GM12875 (cell line): Measurements from ENCODE around the gene TEAD4.

Experiments used
- H3K4me3 ChIP-seq: one replicate; pipeline ENCODE4 v1.5.1; 2011; ENCODE audit warnings: low read depth, low read length, control low read depth
- CTCF ChIP-seq: IDR thresholded peaks from 2 replicates; pipeline ENCODE4 v1.5.1; 2011; ENCODE audit warnings: low read depth, mild to moderate bottlenecking, control low read depth, inconsistent platforms, low read length, moderate library complexity, borderline replicate concordance; ENCODE audit not compliant: insufficient read depth

Gene TEAD4

DNA sequence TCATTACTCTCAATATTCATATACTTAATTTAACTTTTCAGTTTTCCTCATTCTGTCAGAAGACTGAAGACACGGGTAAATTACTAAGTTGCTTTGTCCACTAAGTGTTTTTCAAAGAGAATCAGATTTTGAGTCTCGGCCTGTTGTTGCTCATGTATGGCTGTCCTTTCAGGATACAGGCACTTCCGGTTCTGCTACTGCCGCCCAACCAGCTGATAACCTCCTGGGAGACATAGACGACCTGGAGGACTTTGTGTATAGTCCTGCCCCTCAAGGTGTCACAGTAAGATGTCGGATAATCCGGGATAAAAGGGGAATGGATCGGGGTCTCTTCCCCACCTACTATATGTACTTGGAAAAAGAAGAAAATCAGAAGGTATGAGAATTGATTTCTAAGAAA lies 28.3 kb upstream of the TEAD4 start:
- no peak overlapping the region for H3K4me3 ChIP-seq
- no peak for TF ChIP-seq CTCF

DNA sequence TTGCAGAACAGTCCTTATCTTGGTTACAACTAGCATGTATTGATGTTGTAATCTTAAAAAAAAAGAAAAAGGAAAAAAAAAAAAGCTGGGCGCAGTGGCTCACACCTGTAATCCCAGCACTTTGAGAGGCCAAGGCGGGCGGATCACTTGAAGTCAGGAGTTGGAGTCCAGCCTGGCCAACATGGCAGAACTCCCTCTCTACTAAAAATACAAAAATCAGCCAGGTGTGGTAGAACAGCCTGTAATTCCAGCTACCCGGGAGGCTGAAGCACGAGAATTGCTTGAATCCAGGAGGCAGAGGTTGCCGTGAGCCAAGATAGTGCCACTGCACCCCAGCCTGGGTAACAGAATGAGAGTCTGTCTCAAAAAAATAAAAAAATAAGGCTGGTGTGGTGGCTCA lies 25.6 kb upstream of the TEAD4 start:
- no peak overlapping the region for H3K4me3 ChIP-seq
- no peak for TF ChIP-seq CTCF

GRCh38 chr12:2934371-2934770 lies 24.8 kb upstream of the TEAD4 start:
- H3K4me3 ChIP-seq, result no peak overlapping the region
- TF ChIP-seq CTCF, result no peak

DNA sequence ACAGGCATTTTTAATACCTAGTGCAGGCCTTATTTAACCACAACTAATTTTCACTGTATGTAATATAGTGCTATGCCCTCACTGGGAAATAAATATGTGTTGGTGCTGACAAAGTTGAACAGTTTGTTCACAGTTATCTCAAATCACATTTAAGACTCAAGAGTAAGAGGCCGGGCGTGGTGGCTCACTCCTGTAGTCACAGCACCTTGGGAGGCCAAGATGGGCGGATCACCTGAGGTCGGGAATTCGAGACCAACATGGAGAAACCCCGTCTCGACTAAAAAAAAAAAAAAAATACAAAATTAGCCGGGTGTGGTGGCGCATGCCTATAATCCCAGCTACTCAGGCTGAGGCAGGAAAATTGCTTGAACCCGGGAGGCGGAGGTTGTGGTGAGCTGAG lies 22.9 kb upstream of the TEAD4 start:
- no peak overlapping the region for H3K4me3 ChIP-seq
- TF ChIP-seq CTCF, result no peak

GRCh38 chr12:2937500-2937899 lies 21.7 kb upstream of the TEAD4 start:
- H3K4me3 ChIP-seq, result no peak overlapping the region
- no peak for TF ChIP-seq CTCF

- no peak overlapping the region for H3K4me3 ChIP-seq
- no peak for TF ChIP-seq CTCF
Measured at GRCh38 chr12:2939191-2939590, 20.0 kb upstream of the TEAD4 start.

DNA sequence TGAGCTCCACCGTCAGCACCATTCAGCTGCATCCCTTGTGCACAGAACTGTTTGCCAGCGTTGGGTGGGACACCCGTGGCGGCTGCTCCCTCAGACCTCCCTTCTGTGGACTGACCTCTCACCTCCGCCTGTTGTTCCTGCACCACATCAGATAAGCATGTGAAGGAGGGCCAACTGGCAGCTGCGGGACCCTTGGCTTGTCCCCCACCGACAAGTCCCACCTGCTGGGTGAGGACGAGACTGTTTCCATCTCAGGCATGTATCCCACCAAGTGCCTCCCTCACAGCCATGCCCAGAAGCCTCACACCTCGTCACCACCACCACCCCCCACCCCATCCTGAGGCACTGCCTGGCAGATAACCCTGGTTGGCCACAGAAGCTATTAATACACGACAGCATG lies 18.6 kb upstream of the TEAD4 start:
- no peak for TF ChIP-seq CTCF
- H3K4me3 ChIP-seq, result no peak overlapping the region
